Kidney capillary endothelial cell (primary cell): ENCODE results near the gene ARID1A.
"Not testable (repeated sequence)": the region's sequence is repeated elsewhere in the genome, so short reads cannot be mapped to it uniquely, and the experiment has no call there.

Experiments used
- DNase-seq: peaks from one replicate; pipeline ENCODE4 v3.0.0-alpha.2; 2018; ENCODE audit warnings: low spot score

ARID1A gene

DNA sequence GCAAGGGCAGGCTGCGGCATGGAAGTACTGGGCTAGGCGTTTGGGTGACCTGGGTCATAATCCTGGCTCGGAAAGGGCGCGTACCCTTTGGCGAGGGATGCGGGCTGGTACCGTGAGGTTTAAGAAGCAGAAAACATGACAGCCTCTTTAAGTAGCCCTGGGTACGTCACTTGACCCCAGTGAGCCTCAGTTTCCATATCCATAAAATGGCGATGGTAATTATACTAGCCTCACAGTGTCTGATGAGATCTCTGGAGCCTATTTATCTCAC, 92.6 kb downstream of the ARID1A start:
- DNase-seq: no peak

DNA sequence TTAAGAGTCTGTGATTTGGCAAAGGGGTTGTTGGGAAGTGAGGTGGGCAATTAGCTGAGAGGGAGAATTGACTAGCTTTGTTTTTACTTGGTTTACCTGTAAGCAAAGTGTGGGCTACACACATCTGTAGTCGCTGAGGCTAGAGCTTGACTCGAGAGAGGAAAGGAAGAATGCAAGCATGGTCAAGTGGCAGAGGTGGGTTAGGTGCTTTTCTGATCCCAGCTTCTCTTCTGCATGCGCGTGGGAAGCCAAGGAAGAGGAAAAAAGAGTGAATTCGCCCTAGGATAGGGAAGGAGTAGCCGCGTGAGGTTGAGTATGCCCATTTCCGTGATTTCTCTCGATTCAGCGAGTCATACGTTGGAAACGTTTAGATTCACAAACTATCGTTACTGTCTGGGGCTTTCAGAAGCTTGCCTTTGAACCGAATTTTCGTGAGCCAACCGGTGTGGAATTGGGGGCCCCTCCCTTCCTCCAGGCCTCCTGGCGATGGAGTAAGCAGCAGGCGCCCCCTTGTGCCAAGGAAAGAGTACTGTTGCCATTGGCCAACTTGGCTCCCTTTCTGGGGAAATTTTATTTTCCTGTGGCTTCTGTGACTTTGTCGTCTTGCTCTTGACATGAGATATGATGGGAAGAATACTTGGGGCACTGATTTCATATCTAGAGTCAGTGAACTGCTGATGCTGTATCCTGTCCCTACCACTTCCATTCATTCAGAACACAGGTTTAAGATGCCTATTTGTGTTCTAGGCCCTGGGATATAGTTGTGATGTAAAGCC, 93.2 kb downstream of the ARID1A start:
- DNase-seq: peak; percentile 87

DNA sequence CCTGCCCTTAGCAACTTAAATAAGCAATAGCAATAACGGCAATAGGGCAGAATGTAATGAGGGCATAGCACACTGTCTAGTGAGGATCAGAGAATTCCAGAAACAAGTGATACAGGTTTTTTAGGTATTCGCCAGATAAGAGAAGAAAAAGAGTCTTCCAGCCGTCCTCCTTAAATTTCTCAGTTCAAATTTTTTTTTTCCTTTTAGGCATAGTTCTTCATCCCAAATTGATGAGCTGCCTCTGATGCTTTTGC, 93.7 kb downstream of the ARID1A start:
- no peak for DNase-seq

DNA sequence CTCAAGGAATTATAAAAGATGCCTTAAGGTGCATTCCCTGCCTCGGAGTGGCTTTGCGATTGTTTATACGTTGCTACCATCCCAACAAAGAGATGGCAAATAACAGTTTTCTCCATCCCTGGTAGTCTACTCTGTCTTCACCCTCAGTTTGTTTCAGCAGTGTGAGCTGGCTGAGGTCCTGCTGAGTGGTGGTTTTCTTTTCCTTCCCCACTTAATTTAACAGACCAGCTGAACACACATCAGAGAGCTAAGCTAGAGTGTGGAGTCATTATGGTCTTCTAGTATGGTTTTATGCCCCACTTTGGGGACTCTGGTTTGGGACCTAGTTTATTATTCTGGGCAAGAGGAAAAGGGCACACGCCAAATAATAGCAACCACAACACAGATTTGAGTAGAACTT, 94.1 kb downstream of the ARID1A start:
- DNase-seq: no peak

DNA sequence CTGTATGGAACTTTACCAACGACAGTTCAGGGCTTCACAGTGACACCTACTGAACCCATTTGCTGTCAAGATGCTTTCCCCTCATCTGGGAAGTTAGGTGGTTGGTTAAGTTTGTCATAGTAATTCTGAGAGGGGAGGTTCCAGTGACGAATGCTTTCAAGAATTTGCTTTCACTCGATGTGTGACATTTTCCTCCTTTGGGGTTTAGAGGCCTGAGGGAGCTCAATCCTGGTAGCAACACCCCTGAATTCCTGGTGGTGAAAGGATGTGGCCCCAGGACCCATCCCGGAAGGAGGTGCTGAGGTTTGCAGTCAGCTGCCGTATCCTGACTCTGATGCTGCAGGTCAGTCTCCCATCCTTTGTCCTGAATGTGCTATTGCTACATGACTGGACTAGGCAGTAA, 94.7 kb downstream of the ARID1A start:
- DNase-seq: no peak

DNA sequence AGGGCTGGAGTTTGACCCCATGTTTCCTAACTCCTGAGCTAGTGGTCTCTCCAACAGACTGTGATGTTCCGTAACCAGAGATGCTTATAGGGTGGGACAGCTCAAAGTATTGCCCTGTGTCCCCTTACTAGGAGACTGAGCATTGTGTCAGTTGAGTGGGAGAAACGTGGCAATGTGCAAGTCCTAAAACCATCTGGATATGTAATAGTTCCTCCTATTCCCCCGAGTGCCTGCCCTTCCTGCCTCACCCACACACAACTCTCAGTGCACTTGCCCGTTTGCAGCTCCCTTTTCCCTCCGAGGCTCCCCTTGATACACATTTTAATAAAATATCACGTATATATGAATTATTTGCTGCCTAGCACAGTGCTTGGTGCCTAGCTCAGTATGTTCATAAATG, 95.3 kb downstream of the ARID1A start:
- DNase-seq: no peak

DNA sequence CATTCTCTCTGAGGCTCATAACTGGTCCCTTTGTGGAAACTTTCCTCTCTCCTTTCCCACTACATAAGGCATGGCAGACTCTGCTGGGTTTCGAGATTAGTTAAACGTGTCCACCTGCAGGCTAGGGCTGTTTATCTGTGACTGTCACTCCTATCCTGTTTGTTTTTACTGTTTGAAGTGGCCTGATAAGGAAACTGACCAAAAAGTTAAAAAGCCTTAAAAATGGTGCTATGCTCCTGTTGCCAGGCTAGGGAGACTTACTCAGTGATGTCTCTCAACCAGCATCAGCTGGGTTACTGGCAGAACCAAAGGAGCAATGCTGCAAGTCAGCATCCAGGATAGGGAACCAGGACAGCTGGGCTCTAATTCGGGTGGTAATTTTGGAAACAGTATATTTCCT, 95.8 kb downstream of the ARID1A start:
- DNase-seq: no peak

DNA sequence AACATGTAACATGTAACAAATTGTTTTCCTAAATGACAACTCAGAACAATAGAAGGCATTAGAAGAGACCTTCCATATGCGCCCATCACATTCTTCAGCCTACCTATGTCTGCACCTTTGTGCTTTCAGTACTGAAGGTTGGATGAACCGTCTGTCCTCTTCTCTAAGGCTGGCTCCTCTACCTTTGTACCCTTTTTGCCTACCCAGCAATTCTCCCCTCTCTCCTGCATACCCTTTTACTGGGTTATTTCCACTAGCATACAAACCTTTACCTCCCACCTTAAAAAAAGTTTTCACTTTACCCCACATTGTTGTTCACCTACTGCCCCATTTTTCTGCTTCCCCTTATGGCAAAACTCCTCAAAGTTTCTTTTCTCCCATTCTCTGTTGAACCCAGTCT, 97.1 kb downstream of the ARID1A start:
- DNase-seq: no peak

DNA sequence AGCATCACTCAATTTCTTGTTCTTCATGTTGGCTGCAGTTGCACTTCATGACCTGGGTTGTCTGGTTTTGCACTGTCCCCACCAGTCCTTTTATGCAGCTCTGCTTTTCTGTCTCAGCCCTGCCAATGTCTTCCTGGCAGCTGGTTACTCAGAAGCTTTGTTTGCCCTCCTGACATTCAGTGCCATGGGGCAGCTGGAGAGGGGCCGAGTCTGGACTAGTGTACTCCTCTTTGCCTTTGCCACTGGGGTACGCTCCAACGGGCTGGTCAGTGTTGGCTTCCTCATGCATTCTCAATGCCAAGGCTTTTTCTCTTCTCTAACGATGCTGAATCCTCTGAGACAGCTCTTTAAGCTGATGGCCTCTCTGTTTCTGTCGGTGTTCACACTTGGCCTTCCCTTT, 98.6 kb downstream of the ARID1A start:
- DNase-seq: no peak

DNA sequence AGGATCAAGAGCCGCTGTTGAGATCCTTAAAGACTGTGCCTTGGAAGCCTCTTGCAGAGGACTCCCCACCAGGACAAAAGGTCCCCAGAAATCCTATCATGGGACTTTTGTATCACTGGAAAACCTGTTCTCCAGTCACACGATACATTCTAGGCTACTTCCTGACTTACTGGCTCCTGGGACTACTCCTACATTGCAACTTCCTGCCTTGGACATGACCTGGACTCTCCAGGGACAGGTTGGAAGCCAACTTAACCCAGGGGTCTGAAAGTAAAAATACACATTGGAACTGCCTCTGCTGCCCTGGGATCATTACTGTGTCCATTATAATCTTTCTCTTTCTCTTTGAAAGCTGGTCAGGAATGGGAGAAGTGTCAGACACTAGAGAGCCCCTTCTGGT, 101.8 kb downstream of the ARID1A start:
- no peak for DNase-seq

DNA sequence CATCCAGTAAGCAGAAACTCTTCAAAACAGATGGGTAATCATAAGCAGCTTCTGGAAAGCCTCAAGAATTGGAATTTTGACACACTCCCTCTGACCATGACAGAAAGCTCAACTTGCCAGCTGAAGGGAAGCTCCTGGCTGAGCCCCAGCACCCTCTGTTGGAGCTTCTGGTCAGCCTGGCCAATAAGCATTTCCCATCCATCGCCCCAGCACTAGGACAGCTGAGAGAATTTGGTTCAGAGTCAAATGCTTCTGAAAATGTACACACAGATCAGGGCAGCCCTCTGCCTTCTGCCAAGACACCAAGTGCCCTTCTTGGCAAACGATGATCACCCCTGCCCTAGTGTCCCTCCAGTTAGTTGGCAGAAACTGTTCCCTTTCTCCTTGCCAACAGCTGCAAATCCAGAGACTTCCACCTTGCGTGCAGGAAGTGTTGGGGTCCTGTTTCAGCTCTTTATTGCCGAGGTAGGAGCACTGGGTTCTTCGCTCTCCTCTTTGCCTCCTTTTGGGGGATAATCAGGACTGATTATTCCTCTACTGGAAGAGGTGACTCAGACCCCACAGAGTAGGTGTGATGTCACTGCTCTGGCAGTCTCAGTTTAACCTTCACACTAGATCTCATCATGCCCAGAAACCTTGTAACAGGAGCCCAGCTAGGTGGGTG, 103.8 kb downstream of the ARID1A start:
- DNase-seq: peak; percentile 49

DNA sequence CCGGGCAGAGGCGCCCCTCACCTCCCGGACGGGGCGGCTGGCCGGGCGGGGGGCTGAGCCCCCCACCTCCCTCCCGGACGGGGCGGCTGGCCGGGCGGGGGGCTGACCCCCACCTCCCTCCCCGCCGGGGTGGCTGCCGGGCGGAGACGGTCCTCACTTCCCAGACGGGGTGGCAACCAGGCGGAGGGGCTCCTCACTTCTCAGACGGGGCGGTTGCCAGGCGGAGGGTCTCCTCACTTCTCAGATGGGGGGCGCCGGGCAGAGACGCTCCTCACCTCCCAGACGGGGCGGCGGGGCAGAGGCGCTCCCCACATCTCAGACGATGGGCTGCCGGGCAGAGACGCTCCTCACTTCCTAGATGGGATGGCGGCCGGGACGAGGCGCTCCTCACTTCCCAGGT, 108.1 kb downstream of the ARID1A start:
- DNase-seq: not testable (repeated sequence)

DNA sequence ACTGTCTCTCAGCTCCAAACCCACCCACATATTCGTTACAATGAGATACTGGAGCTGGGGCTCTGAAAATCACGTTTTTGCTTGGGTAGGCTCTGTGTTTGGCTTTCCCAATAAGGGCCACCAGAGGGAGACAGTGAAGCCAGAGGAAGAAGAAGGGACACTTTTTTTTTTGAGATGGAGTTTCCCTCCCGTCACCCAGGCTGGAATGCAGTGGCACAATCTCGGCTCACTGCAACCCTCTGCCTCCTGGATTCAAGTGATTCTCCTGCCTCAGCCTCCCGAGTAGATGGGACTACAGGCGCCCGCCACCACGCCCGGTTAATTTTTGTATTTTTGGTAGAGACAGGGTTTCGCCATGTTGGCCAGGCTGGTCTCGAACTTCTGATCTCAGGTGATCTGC, 114.3 kb downstream of the ARID1A start:
- peak; percentile 47 for DNase-seq

DNA sequence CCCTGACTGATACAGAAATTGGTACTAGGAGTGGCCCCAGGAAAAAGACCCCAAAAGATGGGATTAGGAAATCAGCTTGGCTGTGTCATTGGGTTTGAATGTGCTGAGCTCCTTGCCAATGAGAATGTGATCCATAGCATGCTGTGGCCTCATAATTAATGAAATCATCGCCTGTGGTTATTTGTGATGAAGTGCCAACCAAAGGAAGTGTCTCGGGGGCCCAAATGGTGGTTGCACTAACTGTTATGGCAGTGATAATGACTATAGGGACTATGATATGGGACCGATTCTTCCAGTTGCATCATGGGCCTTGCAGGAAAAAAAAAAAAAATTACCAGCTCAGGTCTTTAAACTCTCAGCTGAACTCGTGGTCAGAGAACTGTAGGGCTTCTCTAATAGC, 115.2 kb downstream of the ARID1A start:
- no peak for DNase-seq

DNA sequence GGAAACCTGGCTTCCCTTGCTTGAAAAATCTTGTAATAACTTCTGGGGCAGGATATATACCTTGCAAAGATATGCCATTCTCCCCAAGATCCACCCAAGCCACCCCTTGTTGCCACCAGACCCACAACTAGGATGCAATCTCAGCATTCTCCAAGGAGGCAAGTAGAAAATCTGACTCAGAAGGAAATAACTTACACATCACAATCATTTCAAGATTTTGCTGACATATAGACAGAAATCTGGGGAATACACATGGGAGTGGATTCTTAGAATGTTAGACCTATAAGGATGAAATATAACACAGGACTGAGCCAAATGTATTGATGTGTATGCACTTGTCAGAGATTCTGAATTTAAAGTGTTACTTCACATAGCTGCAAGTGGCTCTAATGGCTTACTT, 115.9 kb downstream of the ARID1A start:
- no peak for DNase-seq

DNA sequence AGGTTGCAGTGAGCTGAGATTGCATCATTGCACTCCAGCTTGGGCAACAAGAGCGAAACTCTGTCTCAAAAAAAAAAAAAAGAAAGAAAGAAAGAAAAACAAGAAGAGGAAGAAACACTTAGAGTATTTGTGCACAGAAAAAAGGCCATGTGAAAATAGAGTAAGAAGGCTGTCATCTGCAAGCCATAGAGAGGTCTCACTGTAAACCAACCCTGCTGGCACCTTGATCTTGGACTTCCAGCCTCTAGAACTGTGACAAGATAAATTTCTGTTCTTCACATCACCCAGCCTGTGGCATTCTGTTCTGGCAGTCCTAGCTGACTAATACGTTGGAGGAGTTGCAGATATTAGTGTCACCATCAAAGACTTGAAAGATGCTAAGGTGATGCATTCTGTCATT, 118.6 kb downstream of the ARID1A start:
- DNase-seq: no peak

DNA sequence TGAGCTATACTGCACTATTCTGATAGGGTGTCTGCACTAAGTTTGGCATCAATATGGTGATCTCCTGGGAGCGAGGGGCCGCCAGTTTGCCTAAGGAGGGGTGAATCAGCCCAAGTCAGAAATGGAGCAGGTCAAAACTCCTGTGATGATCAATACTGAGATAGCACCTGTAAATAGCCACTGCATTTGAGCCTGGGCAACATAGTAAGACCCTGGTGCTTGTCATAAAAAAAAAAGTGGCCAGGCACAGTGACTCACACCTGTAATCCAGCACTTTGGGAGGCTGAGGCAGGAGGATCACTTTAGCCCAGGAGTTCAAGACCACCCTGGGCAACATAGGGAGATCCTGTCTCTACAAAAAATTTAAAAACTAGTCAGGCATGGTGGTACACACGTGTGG, 119.1 kb downstream of the ARID1A start:
- DNase-seq: no peak

DNA sequence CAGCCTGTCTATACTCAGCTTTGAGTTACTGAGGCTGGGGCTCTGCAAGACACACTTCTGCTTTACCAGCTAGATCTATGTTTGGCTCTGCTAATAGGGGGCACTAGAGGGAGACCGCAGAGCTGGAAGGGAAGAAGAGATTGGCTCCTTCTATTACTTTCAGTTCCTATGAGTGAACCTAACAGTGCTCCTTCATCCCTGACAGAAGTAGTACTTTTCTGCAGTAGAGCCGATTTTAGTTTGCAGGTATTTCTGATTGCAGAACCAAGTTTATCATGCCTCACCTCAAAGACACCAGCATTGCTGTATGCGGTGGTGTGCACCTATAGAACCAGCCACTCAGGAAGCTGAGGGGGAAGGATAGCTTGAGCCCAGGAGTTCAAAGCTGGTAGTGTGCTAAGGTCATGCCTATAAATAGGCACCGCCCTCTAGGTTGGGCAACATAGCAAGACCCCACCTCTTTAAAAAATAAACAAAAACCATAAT, 125.0 kb downstream of the ARID1A start:
- DNase-seq: no peak

DNA sequence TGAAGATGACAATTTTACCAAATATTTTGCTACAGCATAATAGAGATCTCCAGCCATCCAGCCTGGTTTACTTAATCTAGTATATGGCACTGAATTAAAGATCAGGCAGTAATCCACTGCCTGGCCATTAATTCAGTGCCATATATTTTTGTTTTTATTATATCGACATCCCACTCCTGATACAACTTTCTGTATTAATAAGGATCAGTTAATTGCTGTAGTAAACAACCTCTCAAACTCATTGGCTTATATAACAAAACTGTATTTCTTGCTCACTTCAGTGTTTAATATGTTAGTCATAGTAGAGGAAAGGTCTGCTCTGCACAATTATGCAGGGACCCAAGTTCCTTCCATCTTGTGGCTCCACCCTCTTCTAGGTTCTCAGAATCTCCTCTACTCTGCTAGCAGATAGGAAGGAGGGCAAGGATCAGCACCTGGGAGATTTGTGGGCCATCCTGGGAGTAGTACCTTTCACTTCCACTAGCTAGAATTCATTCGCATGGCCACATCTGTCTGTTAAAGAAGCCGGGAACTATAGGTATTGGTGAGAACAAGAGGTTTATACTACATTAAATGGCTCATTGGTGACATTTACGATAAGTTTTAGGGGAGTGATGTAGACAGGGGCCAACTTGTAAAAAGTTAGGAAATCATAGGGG, 127.1 kb downstream of the ARID1A start:
- DNase-seq: no peak

DNA sequence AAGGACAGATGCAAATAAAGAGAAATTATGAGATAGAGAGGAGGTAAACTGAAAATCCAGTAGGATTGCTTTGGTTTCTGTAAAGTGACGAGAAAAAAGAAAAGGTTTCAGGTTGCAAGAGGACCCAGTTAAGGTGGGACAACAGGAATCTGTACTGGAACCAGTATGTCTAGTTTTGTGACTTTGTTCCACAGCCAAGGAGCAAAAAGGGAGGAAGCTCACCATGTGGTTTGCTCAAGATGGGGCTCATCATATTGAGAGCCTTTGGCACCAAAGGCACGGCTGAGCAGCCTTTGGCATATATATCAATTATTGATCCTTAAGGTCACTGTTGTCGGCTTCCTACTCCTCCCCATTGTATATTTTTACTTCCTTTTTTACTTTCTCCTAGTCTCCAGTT, 128.9 kb downstream of the ARID1A start:
- DNase-seq: no peak

DNA sequence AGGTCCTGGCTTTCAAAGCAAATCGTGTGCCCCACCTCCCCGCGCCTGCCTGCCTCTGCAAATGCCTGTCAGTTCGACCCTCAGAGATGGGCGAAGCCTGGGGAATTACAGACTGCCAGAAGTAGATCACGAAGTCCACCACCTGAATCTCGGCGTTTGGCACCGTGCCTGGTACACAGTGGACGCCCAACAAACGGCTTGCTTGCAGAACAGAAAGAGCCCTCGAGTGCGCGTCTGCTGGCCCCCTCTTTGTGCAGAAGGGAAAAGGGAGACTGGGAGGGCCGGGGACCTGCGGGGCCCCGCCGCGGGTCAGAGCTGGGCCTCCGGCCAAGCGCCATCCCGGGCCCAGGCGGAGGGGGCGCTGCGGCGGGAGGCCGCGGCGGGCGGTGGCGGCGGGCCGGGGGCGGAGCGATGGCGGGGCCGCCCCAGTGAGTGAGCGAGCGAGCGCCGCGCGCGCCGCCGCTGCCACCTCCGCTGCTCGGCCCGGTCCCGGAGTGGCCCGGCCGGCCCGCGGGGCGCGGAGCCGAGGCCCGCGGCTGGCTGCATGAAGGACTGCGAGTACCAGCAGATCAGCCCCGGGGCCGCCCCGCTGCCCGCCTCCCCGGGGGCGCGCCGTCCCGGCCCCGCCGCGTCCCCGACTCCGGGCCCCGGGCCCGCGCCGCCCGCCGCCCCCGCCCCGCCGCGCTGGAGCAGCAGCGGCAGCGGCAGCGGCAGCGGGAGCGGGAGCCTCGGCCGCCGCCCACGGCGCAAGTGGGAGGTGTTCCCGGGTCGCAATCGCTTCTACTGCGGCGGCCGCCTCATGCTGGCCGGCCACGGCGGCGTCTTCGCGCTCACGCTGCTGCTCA, 130.7 kb downstream of the ARID1A start, which contains the start of gene ZDHHC18:
Gene ZDHHC18, plus strand, starts transcription at position 428 of the 845 bp plus-strand sequence. Its CDS starts 117 bp downstream, at position 545.
- peak; percentile 51 for DNase-seq

DNA sequence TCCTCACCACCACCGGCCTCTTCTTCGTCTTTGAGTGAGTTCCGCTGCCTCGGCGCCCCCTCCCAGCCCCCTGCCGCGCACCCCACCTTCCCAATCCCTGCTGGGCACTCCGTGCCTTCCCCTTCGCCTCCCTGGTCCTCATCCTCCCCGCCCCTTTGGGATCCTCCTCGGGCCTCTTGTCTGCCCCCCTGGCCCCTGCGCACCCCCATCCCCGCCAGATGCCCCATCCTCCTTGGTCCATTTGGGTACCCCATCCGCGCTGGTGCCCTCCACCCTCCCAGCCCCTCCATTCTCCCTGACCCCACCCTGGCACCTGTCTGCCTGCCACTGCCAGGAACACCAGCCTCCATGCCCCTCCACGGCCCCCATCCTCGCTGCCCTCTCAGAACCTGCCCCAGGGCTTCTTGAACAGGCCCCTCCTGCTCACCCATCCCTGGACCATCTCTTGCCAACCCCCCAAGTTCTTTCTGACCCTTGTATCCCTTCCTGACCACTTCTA, 131.3 kb downstream of the ARID1A start:
- no peak for DNase-seq

DNA sequence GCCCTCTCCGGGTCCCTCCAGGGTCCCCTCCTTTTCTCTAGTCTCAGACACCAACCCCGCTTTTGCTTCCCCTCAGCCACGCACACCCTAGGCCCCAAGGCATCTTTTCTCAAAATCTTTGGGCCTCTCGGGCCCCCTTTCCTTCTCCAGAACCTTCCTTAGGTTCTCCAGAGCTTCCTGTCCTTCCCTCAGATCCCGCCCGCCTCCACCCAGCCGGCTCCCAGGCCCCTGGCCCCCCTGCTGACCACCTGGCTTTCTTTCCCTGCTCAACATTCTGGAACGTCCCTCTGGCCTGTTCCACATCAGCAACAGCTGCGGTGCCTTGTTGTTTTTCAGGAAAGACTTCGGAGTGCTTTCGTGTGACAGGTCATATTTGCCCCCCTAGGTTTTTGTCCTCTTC, 131.8 kb downstream of the ARID1A start:
- no peak for DNase-seq
